Tibial nerve (tissue), 4 donors: ENCODE measurements around the gene TIGIT.

ENCODE experiments used
- CTCF ChIP-seq, 5 experiments: fragments of 200-600 bp in 3 of 5; fragments of 450-650 bp in 2 of 5; sonication (generic) in 3 of 5; IDR thresholded peaks; one replicate each; pipeline ENCODE4 v1.5.1; 2016 to 2019; ENCODE audit warnings: antibody characterized with exemption in 5 of 5, mild to moderate bottlenecking in 3 of 5, moderate library complexity in 2 of 5
- EP300 ChIP-seq, 2 donors: sonication (generic); formaldehyde crosslinking; IDR thresholded peaks; one replicate each; pipeline ENCODE4 v1.6.1; 2017; ENCODE audit warnings: antibody characterized with exemption in 2 of 2, mild to moderate bottlenecking in 1 of 2
- POLR2A ChIP-seq, 2 donors: fragments of 450-650 bp; IDR thresholded peaks; one replicate each; pipeline ENCODE4 v1.6.1; 2017; ENCODE audit warnings: antibody characterized with exemption in 2 of 2, mild to moderate bottlenecking in 2 of 2, moderate library complexity in 2 of 2

GRCh38 chr3:114344492-114344891 lies 50.7 kb downstream of the TIGIT start:
- no peak for TF ChIP-seq CTCF (IDR thresholded peaks at IDR 0.05)
- no peak for TF ChIP-seq EP300 (IDR thresholded peaks at IDR 0.05)
- no peak for TF ChIP-seq POLR2A (IDR thresholded peaks at IDR 0.05)
